D721Med (cell line): ENCODE measurements around the gene PNMT.

Experiments
- DNase-seq: peaks from one replicate; pipeline ENCODE4 v3.0.0; 2011; ENCODE audit warnings: low spot score; ENCODE audit not compliant: insufficient read length
- FAIRE-seq: peaks from 2 replicates; lab custom pipeline; 2011; peaks lifted over from hg19 to GRCh38; lab: Jason Lieb, UNC
- CTCF ChIP-seq: IDR thresholded peaks from 2 replicates; pipeline ENCODE4 v1.5.1; 2012; ENCODE audit warnings: mild to moderate bottlenecking, control low read depth; ENCODE audit not compliant: insufficient read depth; ENCODE audit errors: missing control alignments

The PNMT gene

GRCh38 chr17:39670746-39671145 is 2.5 kb downstream of the PNMT start:
- FAIRE-seq (no peak), DNase-seq (no peak)
- TF ChIP-seq CTCF = no peak

GRCh38 chr17:39671651-39672521 is 3.6 kb downstream of the PNMT start:
- TF ChIP-seq CTCF = peak; percentile 76
- no peak for FAIRE-seq
- DNase-seq = peak; percentile 92

GRCh38 chr17:39672522-39673334 is 4.5 kb downstream of the PNMT start:
- DNase-seq (no peak), FAIRE-seq (no peak)
- TF ChIP-seq CTCF = no peak

- no peak for TF ChIP-seq CTCF
- FAIRE-seq (no peak), DNase-seq (no peak)
Measured at GRCh38 chr17:39673335-39674081, 5.3 kb downstream of the PNMT start.

- FAIRE-seq (no peak), DNase-seq (no peak)
- TF ChIP-seq CTCF = no peak
Measured at GRCh38 chr17:39674179-39674578, 5.9 kb downstream of the PNMT start.

GRCh38 chr17:39674702-39675389 is 6.6 kb downstream of the PNMT start:
- no peak for TF ChIP-seq CTCF
- DNase-seq = no peak
- no peak for FAIRE-seq
